Osteocyte (in vitro differentiated cells): Measurements from ENCODE around the gene VWA3B. TPM values are rescaled to one million over a fixed set of nuclear protein-coding genes. Genes with fewer than 3 reads are reported as not detected.

Experiments used
- DNase-seq: peaks from one replicate; pipeline ENCODE4 v3.0.0; 2021; ENCODE audit warnings: mixed read lengths; ENCODE audit not compliant: unreplicated experiment; ENCODE audit errors: extremely low spot score
- H3K27ac Mint-ChIP-seq: one replicate; pipeline ENCODE4 v1.8.0; 2021; ENCODE audit warnings: mild to moderate bottlenecking, mixed read lengths; ENCODE audit not compliant: unreplicated experiment
- H3K27me3 Mint-ChIP-seq: one replicate; pipeline ENCODE4 v1.8.0; 2021; ENCODE audit warnings: mixed read lengths; ENCODE audit not compliant: unreplicated experiment
- H3K36me3 Mint-ChIP-seq: one replicate; pipeline ENCODE4 v1.8.0; 2021; ENCODE audit warnings: mixed read lengths; ENCODE audit not compliant: unreplicated experiment
- H3K4me1 Mint-ChIP-seq: one replicate; pipeline ENCODE4 v1.8.0; 2021; ENCODE audit warnings: mixed read lengths; ENCODE audit not compliant: unreplicated experiment
- H3K4me3 Mint-ChIP-seq: one replicate; pipeline ENCODE4 v1.8.0; 2021; ENCODE audit warnings: mild to moderate bottlenecking, moderate library complexity, mixed read lengths; ENCODE audit not compliant: unreplicated experiment
- H3K9me3 Mint-ChIP-seq: one replicate; pipeline ENCODE4 v1.8.0; 2021; ENCODE audit warnings: mixed read lengths; ENCODE audit not compliant: unreplicated experiment
- CTCF ChIP-seq: fragments of 200-600 bp; sonication (generic); IDR thresholded peaks from 2 replicates; pipeline ENCODE4 v1.5.0; 2021; ENCODE audit warnings: antibody characterized with exemption, mild to moderate bottlenecking, moderate library complexity
- total RNA-seq: library from RNA; stranded (reverse); gene quantifications from 2 replicates; pipeline ENCODE4 v1.2.1, GENCODE V29; 2021

Gene VWA3B
- total RNA-seq, 1 donor from 2014 or later: not detected

- H3K4me3 Mint-ChIP-seq: no peak overlapping the region
- peaks cover 12% of the 10 kb centered on the region for H3K9me3 Mint-ChIP-seq
- DNase-seq: no peak
- no peaks in the 10 kb centered on the region for H3K4me1 Mint-ChIP-seq
- H3K27ac Mint-ChIP-seq: no peak overlapping the region
- TF ChIP-seq CTCF: no peak
- no peaks in the 10 kb centered on the region for H3K36me3 Mint-ChIP-seq
- H3K27me3 Mint-ChIP-seq: peaks cover 25% of the 10 kb centered on the region
Measured at GRCh38 chr2:98108110-98108509, 21.1 kb downstream of the VWA3B start.

- Mint-ChIP-seq H3K9me3 (peaks cover 3% of the 10 kb centered on the region), H3K4me1 (no peaks in the 10 kb centered on the region), H3K27me3 (peaks cover 31% of the 10 kb centered on the region), H3K27ac (no peak overlapping the region), H3K4me3 (no peak overlapping the region), H3K36me3 (no peaks in the 10 kb centered on the region)
- TF ChIP-seq CTCF: no peak
- DNase-seq: no peak
Measured at GRCh38 chr2:98110741-98111140, 23.8 kb downstream of the VWA3B start.

- no peak for DNase-seq
- TF ChIP-seq CTCF: no peak
- H3K27ac Mint-ChIP-seq: no peak overlapping the region
- no peak overlapping the region for H3K4me3 Mint-ChIP-seq
- peaks cover 3% of the 10 kb centered on the region for H3K9me3 Mint-ChIP-seq
- peaks cover 32% of the 10 kb centered on the region for H3K27me3 Mint-ChIP-seq
- no peaks in the 10 kb centered on the region for H3K4me1 Mint-ChIP-seq
- H3K36me3 Mint-ChIP-seq: no peaks in the 10 kb centered on the region
Measured at GRCh38 chr2:98114643-98115330, 27.8 kb downstream of the VWA3B start.

- DNase-seq: no peak
- Mint-ChIP-seq H3K4me3 (no peak overlapping the region), H3K27me3 (peaks cover 35% of the 10 kb centered on the region), H3K4me1 (no peaks in the 10 kb centered on the region), H3K9me3 (no peaks in the 10 kb centered on the region), H3K36me3 (no peaks in the 10 kb centered on the region), H3K27ac (no peak overlapping the region)
- no peak for TF ChIP-seq CTCF
Measured at GRCh38 chr2:98118161-98118560, 31.2 kb downstream of the VWA3B start.

- no peak for TF ChIP-seq CTCF
- Mint-ChIP-seq H3K36me3 (no peaks in the 10 kb centered on the region), H3K27ac (no peak overlapping the region), H3K9me3 (no peaks in the 10 kb centered on the region), H3K4me3 (no peak overlapping the region), H3K4me1 (no peaks in the 10 kb centered on the region), H3K27me3 (peaks cover 38% of the 10 kb centered on the region)
- DNase-seq: no peak
Measured at GRCh38 chr2:98118852-98119251, 31.9 kb downstream of the VWA3B start.
